AG09309 (cell line): ENCODE data around the gene ITIH1.
"Not testable (repeated sequence)": the region's sequence is repeated elsewhere in the genome, so short reads cannot be mapped to it uniquely, and the experiment has no call there.

Experiments used
- DNase-seq: peaks from one replicate; pipeline ENCODE4 v3.0.0-alpha.2; 2010; ENCODE audit warnings: low read depth
- H3K4me3 ChIP-seq: 2 replicates; pipeline ENCODE4 v1.5.1; 2011; ENCODE audit warnings: mild to moderate bottlenecking, low read depth, low read length, moderate library complexity; ENCODE audit not compliant: control insufficient read depth
- CTCF ChIP-seq: IDR thresholded peaks from 2 replicates; pipeline ENCODE4 v1.5.1; 2011; ENCODE audit warnings: mild to moderate bottlenecking, low read depth, low read length, inconsistent platforms; ENCODE audit not compliant: insufficient read depth, control insufficient read depth; ENCODE audit errors: missing control alignments

Gene ITIH1

GRCh38 chr3:52777127-52777958, at the start of gene ITIH1:
Gene ITIH1, plus strand, starts transcription at chr3:52777599. Its CDS starts 17 bp downstream, at chr3:52777616.
- TF ChIP-seq CTCF = no peak
- DNase-seq = no peak
- H3K4me3 ChIP-seq = no peak within 1 kb of the TSS

GRCh38 chr3:52728753-52729152, 48.6 kb upstream of the ITIH1 start:
- not testable (repeated sequence) for DNase-seq, H3K4me3 ChIP-seq

- no peak for TF ChIP-seq CTCF
- DNase-seq = no peak
- H3K4me3 ChIP-seq = no peak overlapping the region
Observed at GRCh38 chr3:52730681-52731080, 46.7 kb upstream of the ITIH1 start.

DNA sequence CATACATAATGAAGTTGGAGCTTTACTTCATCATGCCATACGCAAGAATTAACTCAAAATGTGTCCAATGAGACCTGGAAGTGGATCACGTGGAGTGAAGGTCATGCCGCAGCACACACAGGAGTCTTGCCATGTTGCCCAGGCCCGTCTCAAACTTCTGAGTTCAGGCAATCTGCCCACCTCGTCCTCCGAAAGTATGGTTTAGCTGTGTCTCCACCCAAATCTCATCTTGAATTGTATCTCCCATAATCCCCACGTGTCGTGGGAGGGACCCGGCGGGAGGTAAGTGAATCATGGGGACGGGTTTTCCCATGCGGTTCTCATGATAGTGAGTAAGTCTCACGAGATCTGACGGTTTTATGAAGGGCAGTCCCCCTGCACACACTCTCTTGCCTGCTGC, 45.8 kb upstream of the ITIH1 start:
- DNase-seq = no peak
- TF ChIP-seq CTCF = no peak
- no peak overlapping the region for H3K4me3 ChIP-seq

DNA sequence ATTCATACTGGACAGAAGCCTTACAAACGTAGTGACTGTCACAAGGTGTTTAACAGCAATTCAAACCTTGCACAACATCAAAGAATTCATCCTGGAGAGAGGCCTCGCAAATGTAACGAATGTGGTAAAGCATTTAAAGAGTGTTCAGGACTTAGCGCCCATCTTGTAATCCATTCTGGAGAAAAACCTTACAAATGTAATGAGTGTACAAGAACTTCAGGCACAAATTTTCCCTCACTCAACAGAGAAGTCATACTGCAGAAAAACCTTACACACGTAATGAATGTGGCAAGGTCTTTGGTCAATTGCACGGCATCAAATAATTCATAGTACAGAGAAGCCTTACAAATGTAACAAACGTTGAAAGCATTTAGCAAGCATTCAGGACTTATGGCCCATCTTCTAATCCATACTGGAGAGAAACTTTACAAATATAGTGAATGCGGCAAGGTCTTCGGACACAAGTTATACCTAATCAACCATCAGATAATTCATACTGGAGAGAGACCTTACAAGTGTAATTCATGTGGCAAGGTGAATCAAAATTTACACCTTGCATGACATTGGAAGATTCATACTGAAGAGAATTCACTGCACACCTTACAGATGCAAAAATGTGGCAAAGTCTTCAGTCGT, 44.0 kb upstream of the ITIH1 start:
- TF ChIP-seq CTCF = no peak
- no peak for DNase-seq
- H3K4me3 ChIP-seq = no peak overlapping the region

- no peak for DNase-seq
- H3K4me3 ChIP-seq = no peak overlapping the region
- no peak for TF ChIP-seq CTCF
Observed at GRCh38 chr3:52739730-52740129, 37.7 kb upstream of the ITIH1 start.

DNA sequence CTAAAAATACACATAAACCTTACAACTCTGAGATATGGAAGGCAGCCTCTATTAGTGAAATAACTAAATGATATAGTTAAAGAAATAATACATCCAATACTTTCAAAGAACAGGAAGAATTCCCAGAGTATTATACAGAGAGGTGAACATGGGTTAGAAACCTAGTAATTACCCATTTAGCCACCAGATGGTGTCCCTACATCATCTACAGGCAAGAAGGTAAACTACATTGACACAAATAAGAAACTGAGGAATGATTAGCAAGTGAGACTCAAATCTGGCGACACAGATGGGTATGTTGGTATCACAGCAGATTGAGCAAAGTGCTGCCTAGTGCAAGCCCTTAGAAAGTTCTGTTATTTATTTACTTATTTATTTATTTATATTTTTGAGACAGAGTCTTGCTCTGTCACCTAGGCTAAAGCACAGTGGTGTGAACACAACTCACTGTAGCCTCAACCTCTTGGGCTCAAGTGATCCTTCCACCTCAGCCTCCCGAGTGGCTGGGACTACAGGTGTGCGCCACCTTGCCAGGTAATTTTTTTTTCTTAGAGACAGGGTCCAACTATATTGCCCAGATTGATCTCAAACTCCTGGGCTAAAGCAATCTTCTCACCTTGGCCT, 34.9 kb upstream of the ITIH1 start:
- H3K4me3 ChIP-seq = no peak overlapping the region
- TF ChIP-seq CTCF = peak; percentile 61
- DNase-seq = no peak
